ENCODE results near the gene IGSF5.

The IGSF5 gene

GRCh38 chr21:39710866-39711265 lies 34.1 kb upstream of the IGSF5 start:
- TF ChIP-seq GABPA (IDR thresholded peaks at IDR 0.05; ENCODE audit: low read depth) (no peak), CTCF (IDR thresholded peaks at IDR 0.05; ENCODE audit: insufficient read depth, low read length) (no peak), POLR2AphosphoS5 (IDR thresholded peaks at IDR 0.05; ENCODE audit: low read depth) (no peak), REST (IDR thresholded peaks at IDR 0.05; ENCODE audit: insufficient replicate concordance, low read depth) (no peak), SPI1 (IDR thresholded peaks at IDR 0.05; ENCODE audit: borderline replicate concordance, low read depth) (no peak)
- Histone ChIP-seq H3K27ac (replicated peaks) (no peak overlapping the region), H3K27me3 (ENCODE audit: insufficient read depth, poor library complexity, severe bottlenecking) (no peaks in the 10 kb centered on the region), H3K4me3 (replicated peaks; ENCODE audit: insufficient read depth, low read length) (no peak overlapping the region)
- DNase-seq (ENCODE audit: low read depth in 1 of 2, low spot score in 1 of 2), result no peak

GRCh38 chr21:39712273-39712672 lies 32.7 kb upstream of the IGSF5 start:
- TF ChIP-seq GABPA (IDR thresholded peaks at IDR 0.05; ENCODE audit: low read depth), result no peak
- TF ChIP-seq SPI1 (IDR thresholded peaks at IDR 0.05; ENCODE audit: borderline replicate concordance, low read depth), result no peak
- no peak for TF ChIP-seq CTCF (IDR thresholded peaks at IDR 0.05; ENCODE audit: insufficient read depth, low read length)
- no peak for TF ChIP-seq POLR2AphosphoS5 (IDR thresholded peaks at IDR 0.05; ENCODE audit: low read depth)
- TF ChIP-seq REST (IDR thresholded peaks at IDR 0.05; ENCODE audit: insufficient replicate concordance, low read depth), result no peak
- DNase-seq (ENCODE audit: low read depth in 1 of 2, low spot score in 1 of 2), result no peak
- Histone ChIP-seq H3K27ac (replicated peaks) (no peak overlapping the region), H3K4me3 (replicated peaks; ENCODE audit: insufficient read depth, low read length) (no peak overlapping the region), H3K27me3 (ENCODE audit: insufficient read depth, poor library complexity, severe bottlenecking) (no peaks in the 10 kb centered on the region)

- no peak for TF ChIP-seq SPI1 (IDR thresholded peaks at IDR 0.05; ENCODE audit: borderline replicate concordance, low read depth)
- TF ChIP-seq GABPA (IDR thresholded peaks at IDR 0.05; ENCODE audit: low read depth), result no peak
- TF ChIP-seq CTCF (IDR thresholded peaks at IDR 0.05; ENCODE audit: insufficient read depth, low read length), result no peak
- no peak for TF ChIP-seq POLR2AphosphoS5 (IDR thresholded peaks at IDR 0.05; ENCODE audit: low read depth)
- no peak for TF ChIP-seq REST (IDR thresholded peaks at IDR 0.05; ENCODE audit: insufficient replicate concordance, low read depth)
- DNase-seq (ENCODE audit: low read depth in 1 of 2, low spot score in 1 of 2), result no peak
- no peak overlapping the region for H3K4me3 ChIP-seq (replicated peaks; ENCODE audit: insufficient read depth, low read length)
- H3K27ac ChIP-seq (replicated peaks), result no peak overlapping the region
- H3K27me3 ChIP-seq (ENCODE audit: insufficient read depth, poor library complexity, severe bottlenecking), result no peaks in the 10 kb centered on the region
These were observed 32.0 kb upstream of the IGSF5 start for GRCh38 chr21:39712976-39713375.

Data from HL-60 (cell line).